NCI-H446 (cell line): Measurements from ENCODE around the gene TM2D1.
"Not testable (repeated sequence)": the region's sequence is repeated elsewhere in the genome, so short reads cannot be mapped to it uniquely, and the experiment has no call there.

ENCODE experiments used
- DNase-seq, 2 experiments: peaks; one replicate each; lab custom pipeline; 2025; lab: John Stamatoyannopoulos, UW

TM2D1 gene

GRCh38 chr1:61724813-61725694 is at the start of gene TM2D1:
Gene TM2D1, minus strand, starts transcription at chr1:61725141. Its CDS starts 21 bp downstream, at chr1:61725120.
- peak; percentile 93 to 96 for DNase-seq

DNA sequence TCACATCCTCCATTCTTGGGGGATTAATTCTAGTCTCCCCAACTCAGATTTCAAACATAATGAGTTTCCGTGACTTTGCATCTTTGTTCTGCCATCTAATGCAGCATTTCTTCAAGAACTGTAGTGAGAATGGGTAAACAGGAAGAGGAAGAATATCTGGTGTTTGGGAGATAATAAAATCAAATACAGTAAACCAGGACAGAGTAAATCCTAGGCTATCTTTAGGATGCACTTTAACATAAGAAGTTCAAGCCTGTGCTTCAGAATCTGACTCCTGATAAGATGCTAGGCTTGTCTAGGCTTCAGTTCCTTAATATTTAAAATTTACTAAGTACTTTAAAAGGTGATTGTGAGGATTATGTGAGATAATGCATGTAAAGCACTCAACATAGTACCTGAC is 45.2 kb upstream of the TM2D1 start:
- DNase-seq: no peak

GRCh38 chr1:61757950-61758349 is 33.0 kb upstream of the TM2D1 start:
- DNase-seq: no peak

DNA sequence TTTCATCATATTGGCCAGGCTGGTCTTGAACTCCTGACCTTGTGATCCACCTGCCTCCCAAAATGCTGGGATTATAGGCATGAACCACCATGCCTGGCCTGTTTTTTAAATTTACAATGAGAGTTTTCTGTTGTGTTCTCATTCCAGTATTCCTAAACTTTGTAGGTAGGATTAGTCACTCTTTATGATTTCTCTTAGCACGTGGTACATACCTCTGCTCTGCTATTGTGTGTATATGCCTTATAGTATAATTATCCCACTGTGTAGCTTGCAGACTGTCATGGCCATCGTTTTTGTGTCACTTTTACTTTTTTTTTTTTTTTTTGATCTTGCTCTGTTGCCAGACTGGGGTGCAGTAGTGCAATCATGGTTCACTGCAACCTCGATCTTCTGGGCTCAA is 31.8 kb upstream of the TM2D1 start:
- no peak for DNase-seq

DNA sequence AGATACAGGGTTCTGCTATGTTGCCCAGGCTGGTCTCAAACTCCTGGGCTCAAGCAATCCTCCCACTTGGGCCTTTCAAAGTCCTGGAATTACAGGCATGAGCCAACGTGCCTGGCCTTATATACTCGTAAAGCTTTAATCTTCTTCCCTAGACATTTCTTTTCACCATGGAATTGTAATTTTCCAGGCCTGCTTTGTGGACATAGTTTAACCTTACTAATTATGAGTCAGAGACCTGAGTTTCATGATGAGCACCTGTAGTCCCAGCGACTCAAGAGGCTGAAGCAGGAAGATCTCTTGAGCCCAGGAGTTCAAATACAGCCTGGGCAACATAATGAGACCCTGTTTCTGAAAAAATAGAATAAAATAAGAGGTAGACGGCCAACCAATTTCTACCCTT is 29.6 kb upstream of the TM2D1 start:
- no peak for DNase-seq

DNA sequence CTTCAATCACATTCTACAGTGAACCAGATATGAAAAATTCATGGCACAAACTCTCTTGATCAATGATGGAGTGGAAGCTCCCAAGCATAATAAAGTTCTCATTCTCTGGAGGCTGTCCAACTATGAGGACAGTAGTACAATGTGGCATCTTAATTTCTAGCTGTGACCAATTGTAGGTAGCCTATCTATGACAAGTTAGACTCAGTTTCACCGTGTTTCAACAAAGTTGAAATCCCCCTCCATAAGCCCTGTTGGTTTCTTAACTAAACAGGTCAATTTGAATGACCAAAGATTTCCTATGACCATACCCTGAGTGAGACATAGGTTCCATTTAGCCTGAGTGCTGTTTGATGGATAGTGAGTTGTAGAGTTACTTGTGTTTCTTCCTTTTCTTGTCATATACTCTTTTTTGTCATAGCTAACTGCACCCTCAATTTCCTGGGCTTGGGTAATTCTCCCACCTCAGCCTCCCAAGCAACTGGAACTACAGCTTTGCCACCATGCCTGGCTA is 29.1 kb upstream of the TM2D1 start:
- no peak for DNase-seq

DNA sequence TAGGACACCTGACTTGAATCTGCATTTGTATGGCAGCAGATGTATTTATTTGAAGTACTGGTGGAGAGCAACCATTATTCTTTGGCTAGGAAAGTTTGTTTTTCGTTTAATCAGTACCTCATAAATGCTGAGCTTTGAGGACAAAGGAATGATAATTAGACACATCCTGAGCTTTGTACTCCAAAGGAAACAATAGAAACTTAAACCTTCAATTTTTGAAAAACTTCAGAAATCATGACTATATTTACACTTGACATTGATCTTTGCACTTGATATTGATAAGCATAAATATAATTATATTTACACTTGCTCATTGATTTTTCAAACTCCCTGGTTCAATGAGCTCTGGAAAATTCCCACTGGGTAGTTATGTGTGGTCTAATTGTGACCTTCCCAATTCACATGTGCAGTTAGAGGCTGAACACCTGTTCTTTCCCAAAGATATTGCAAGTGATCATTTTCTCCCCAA is 28.0 kb upstream of the TM2D1 start:
- no peak for DNase-seq

DNA sequence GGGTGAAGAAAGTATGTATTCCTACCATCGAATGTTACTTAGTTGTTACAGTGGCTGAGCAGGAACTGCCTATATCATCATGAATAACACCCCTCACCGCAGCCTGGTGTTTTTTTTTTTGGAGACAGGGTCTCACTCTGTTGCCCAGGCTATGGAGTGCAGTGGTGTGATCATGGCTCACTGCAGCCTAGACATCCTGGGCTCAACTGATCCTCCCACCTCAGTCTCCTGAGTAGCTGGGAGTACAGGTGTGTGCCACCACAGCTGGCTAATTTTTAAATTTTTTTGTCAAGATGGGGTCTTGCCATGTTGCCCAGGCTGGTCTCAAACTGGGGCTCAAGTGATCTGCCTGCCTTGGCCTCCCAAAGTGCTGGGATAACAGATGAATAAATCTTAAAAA is 24.6 kb upstream of the TM2D1 start:
- no peak for DNase-seq

DNA sequence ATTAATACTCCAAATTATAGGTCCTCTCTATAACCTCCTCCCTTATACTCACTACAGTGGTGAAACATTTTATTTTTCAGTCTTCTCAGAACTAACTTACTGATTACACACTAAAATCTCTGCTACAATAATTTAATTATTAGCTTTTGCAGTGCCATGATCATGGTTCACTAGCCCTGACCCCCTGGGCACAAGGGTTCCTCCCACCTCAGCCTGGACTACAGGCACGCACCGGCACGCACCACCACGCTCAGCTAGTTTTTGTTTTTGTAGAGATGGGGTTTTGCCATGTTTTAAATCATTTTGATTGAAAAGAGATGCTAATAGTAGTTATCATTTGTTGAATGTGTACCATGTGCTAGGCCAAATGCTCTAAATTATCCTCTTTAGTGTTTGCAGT is 23.6 kb upstream of the TM2D1 start:
- no peak for DNase-seq

GRCh38 chr1:61746813-61747212 is 21.9 kb upstream of the TM2D1 start:
- no peak for DNase-seq

- no peak for DNase-seq
These were observed 19.0 kb upstream of the TM2D1 start for GRCh38 chr1:61743716-61744580.

GRCh38 chr1:61743431-61743705 is 18.4 kb upstream of the TM2D1 start:
- DNase-seq: no peak

- peak in 1 of 2 experiments; percentile 23 for DNase-seq
These were observed 17.9 kb upstream of the TM2D1 start for GRCh38 chr1:61742620-61743430.

DNA sequence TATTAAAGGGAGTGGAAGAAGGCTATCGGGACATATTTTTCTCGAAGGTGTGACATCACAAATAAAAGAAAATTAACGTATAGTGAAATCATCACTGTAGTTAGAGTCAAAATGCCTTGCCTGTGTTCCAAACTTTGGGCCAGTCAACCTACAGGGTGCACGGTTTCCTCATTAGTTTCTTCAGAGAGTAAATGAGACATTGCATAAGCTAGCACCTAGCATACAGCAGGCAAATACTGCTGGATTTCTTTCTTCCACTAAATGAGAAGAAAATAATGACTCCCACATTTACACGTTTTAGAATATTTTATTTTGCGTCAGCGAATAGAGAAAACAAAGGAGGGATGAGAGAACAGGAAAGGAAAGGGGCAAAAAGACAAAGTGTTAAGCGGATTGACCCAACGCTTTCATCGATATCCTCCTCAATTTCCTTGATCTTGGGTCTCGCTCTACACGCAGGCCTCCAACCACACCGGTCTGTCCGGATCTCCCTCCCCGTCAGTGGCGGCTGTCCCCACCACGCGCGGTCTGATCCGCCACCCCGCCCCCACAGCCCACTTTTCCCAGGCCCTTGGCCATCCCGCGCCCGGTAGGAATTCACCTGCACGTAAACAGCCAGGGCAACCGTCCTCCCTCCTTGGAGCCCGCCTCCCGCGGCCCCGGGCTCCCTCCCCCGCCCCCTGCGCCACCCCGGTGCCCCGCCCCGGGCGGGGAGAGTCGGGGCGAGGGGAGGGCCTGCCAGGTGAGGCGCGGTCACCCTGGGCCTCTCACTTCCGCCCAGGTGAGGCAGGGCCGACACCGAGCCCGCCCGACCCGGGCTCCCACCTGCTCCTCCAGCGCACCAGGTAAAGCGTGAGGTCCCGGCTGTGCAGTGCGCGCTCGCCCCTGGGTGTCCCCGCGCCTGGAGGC is 17.0 kb upstream of the TM2D1 start, which contains the start of gene PATJ:
PATJ (plus strand) TSS at position 770 of the 909 bp plus-strand sequence. CDS start 20,413 bp downstream, outside the sequence.
- peak in 1 of 2 experiments; percentile 21 for DNase-seq

DNA sequence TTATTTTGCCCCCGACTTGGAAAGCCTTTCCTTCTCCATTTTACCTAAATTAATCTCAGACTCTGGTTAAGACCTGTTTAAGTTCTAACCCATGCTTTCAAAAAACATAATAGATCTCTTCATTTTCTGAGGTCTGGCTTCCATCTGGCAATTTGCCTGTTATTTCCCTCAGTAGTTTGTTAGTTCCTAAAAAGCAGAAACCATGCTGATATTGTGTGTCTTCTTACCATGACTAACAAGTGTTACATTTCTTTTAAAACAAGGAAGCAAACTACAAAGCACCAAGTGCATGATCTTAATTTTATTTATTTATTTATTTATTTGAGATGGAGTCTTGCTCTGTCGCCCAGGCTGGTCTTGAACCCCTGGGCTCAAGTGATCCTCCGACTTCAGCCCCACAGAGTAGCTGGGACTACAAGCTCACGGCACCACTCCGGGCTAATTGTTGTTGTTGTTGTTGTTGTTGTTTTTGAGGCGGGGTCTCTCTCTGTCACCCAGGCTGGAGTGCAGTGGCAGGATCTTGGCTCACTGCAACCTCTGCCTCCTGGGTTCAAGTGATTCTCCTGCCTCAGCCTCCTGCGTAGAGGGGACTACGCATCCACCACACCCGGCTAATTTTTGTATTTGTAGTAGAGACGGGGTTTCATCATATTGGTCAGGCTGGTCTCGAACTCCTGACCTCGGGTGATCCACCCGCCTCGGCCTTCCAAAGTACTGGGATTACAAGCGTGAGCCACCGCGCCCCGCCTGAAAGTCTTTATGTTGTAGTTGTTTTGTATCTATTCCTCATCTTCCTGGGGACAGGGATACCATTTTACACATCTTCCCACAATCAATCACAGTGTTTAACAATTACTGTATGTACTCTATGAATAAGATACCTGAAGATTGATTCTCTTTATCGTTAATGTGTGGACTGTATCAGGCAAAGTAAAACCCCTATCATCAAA is 16.1 kb upstream of the TM2D1 start:
- DNase-seq: no peak

- no peak for DNase-seq
These were observed 7.8 kb upstream of the TM2D1 start for GRCh38 chr1:61732726-61733125.

GRCh38 chr1:61730679-61731078 is 5.7 kb upstream of the TM2D1 start:
- not testable (repeated sequence) for DNase-seq

DNA sequence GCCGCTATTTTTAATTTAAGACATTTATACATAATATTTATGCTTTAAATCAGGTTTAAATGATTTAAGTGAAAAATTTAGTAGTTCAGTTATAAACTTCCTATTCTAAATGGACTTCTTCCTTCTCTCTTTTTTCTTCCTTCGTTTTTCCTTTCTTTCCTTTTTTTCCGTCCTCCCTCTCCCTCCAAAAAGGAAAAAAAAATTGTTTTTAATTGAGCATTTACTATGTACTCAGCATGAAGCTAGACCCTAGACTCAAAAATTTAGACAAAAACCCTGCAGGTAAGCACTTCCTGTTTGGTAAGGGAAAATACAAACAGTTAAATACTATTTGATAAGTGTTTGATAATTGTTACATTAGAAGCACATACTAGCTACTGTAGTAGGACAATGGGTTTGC is 2.6 kb upstream of the TM2D1 start:
- no peak for DNase-seq

GRCh38 chr1:61724506-61724812 is 482 bp downstream of the TM2D1 start:
- DNase-seq: no peak
